ENCODE data around the gene STEAP1B. TPM values are rescaled to one million over a fixed set of nuclear protein-coding genes. Genes with fewer than 3 reads are reported as not detected.

STEAP1B gene
- total and polyA plus RNA-seq, 2 donors (not counting 3 experiments of a cell fraction or from before 2014, with no cell fraction given) = 32.2 to 46.1 TPM

DNA sequence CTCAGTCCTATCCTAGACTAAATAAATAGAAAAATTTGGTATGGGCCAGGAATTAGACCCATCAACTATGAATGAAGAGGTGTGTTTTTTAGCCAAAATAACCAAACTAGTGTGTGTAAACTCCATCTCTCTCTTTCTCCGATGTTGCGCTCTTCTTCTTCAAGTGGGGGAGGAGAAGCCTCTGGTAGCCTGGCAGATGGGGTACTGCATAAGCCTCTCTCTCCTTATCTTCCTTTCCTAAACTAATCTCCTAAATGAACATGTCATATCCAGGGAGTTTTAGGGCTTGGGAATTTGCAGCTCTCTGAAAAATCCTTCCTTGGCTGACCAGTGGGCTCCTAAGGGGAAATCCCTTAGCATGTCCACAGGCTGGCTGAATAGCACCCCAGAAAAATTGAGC is 86.8 kb downstream of the STEAP1B start:
- no TSS peak for BruUV-seq (replicated peaks)
- H3K9me1 ChIP-seq (replicated peaks; ENCODE audit: control insufficient read depth, extremely low read depth, insufficient read depth, low read length) = no peaks in the 10 kb centered on the region
- no peak overlapping the region for H3K27ac ChIP-seq (ENCODE audit: insufficient read depth, low read depth, low read length)
- H3K27me3 ChIP-seq (ENCODE audit: control insufficient read depth in 2 of 2, insufficient read depth in 2 of 2, low read length in 2 of 2) = no peaks in the 10 kb centered on the region
- no peak overlapping the region for H3K4me2 ChIP-seq (ENCODE audit: insufficient read depth, low read length)
- no peaks in the 10 kb centered on the region for H3K79me2 ChIP-seq (ENCODE audit: control insufficient read depth, insufficient read depth, low read length)
- TF ChIP-seq EZH2 (IDR thresholded peaks at IDR 0.05; ENCODE audit: borderline replicate concordance, low read depth, low read length, severe bottlenecking) (no peak), JUN (IDR thresholded peaks at IDR 0.05; ENCODE audit: borderline replicate concordance, insufficient read depth, insufficient read length, low read depth) (no peak), MYC (IDR thresholded peaks at IDR 0.05; ENCODE audit: low read depth, low read length) (no peak), POLR2A (IDR thresholded peaks at IDR 0.05; ENCODE audit: low read depth, low read length) (no peak), POLR2AphosphoS5 (IDR thresholded peaks at IDR 0.05; ENCODE audit: insufficient read depth, low read depth, low read length) (no peak), FOS (IDR thresholded peaks at IDR 0.05; ENCODE audit: borderline replicate concordance, insufficient read depth, low read length) (no peak), MAX (IDR thresholded peaks at IDR 0.05; ENCODE audit: insufficient read depth, insufficient read length) (no peak), GATA2 (IDR thresholded peaks at IDR 0.05; ENCODE audit: insufficient read depth, insufficient read length, low read depth, low read length) (no peak), CTCF (IDR thresholded peaks at IDR 0.05; ENCODE audit: extremely low read depth in 1 of 2, insufficient read depth in 1 of 2, low read depth in 1 of 2, low read length in 2 of 2) (no peak)
- H3K4me3 ChIP-seq (replicated peaks in 1 of 3; ENCODE audit: insufficient read depth in 1 of 3, low read depth in 1 of 3, low read length in 3 of 3) = no peak overlapping the region
- no peaks in the 10 kb centered on the region for H3K9me3 ChIP-seq (replicated peaks; ENCODE audit: control insufficient read depth, insufficient read depth, low read length)
- peaks cover 10% of the 10 kb centered on the region for H3K4me1 ChIP-seq (ENCODE audit: control insufficient read depth, extremely low read depth, insufficient read depth, low read length)
- POLR2A ChIA-PET = no interaction called here
- no peaks in the 10 kb centered on the region for H4K20me1 ChIP-seq (replicated peaks; ENCODE audit: control insufficient read depth, extremely low read depth, insufficient read depth, low read length)
- DNase-seq (ENCODE audit: low read depth, low spot score) = no peak
- CTCF ChIA-PET = no interaction called here
- H2AFZ ChIP-seq (ENCODE audit: low read depth, low read length) = no peak overlapping the region
- dilution Hi-C loops (cut with MboI; ENCODE audit: extremely low pct_ligation_motif_present, low sequenced_read_pairs) (no loop called here), intact Hi-C loops (cut with micrococcal nuclease) (no loop called here)
- no peaks in the 10 kb centered on the region for H3K36me3 ChIP-seq (ENCODE audit: control insufficient read depth in 2 of 2, extremely low read depth in 1 of 2, insufficient read depth in 2 of 2, low read length in 2 of 2)
- FAIRE-seq = no peak
- H3K9ac ChIP-seq (replicated peaks; ENCODE audit: extremely low read depth, insufficient read depth, low read length) = no peak overlapping the region
